K562 (cell line): ENCODE data around the gene SYNPR.

Experiments used
- BCL6 ChIP-seq: fragments of 250-450 bp; sonication (Bioruptor Pico); IDR thresholded peaks from 2 replicates; pipeline ENCODE4 v1.4.0; 2020
- JUN ChIP-seq, 2 experiments: sonication (generic) in 1 of 2; formaldehyde crosslinking in 1 of 2; IDR thresholded peaks; 2 replicates each; pipeline versions ENCODE4 v1.6.1 to v1.8.0; 2012 to 2022; ENCODE audit warnings: borderline replicate concordance in 2 of 2, mild to moderate bottlenecking in 2 of 2, improper control_type of control experiment in 1 of 2, low read depth in 1 of 2, low read length in 1 of 2, missing genetic modification reagents in 1 of 2
- POLR2A ChIP-seq: fragments of 450-650 bp; conservative IDR thresholded peaks from 2 replicates; pipeline ENCODE4 v1.6.1; 2016
- PYGO2 ChIP-seq: fragments of 450-650 bp; IDR thresholded peaks from 2 replicates; pipeline ENCODE4 v1.6.1; 2016; ENCODE audit warnings: mild to moderate bottlenecking, missing genetic modification characterization, moderate library complexity, missing compliant biosample characterization
- SIN3A ChIP-seq, 2 experiments: fragments of 150-350 bp in 1 of 2; IDR thresholded peaks; 2 replicates each; pipeline ENCODE4 v1.6.1; 2011 to 2016; ENCODE audit warnings: borderline replicate concordance in 2 of 2, low read depth in 2 of 2, low read length in 2 of 2, mild to moderate bottlenecking in 2 of 2, moderate library complexity in 2 of 2; ENCODE audit not compliant: control insufficient read depth in 1 of 2
- ZNF175 ChIP-seq: fragments of 200-800 bp; sonication (Bioruptor generic); IDR thresholded peaks from 2 replicates; pipeline ENCODE4 v1.6.1; 2016; ENCODE audit warnings: low read depth, mild to moderate bottlenecking, missing genetic modification characterization, missing compliant biosample characterization
- ZNF431 ChIP-seq: sonication (generic); formaldehyde crosslinking; IDR thresholded peaks from 2 replicates; pipeline ENCODE4 v1.8.0; 2022; ENCODE audit warnings: mild to moderate bottlenecking, missing genetic modification reagents

- TF ChIP-seq SIN3A (IDR thresholded peaks at IDR 0.05; ENCODE audit: borderline replicate concordance in 2 of 2, control insufficient read depth in 1 of 2, low read depth in 2 of 2, low read length in 2 of 2) (no peak), BCL6 (no peak), POLR2A (no peak), ZNF175 (CRISPR knock-in tag) (no peak), PYGO2 (tag) (no peak), ZNF431 (CRISPR knock-in tag) (no peak), JUN (IDR thresholded peaks at IDR 0.05; ENCODE audit: borderline replicate concordance, low read depth, low read length) (no peak), JUN (CRISPR knock-in tag; IDR thresholded peaks at IDR 0.05; ENCODE audit: borderline replicate concordance) (no peak)
Measured at GRCh38 chr3:63325386-63325785, 47.3 kb downstream of the SYNPR start.
